ENCODE measurements around the gene TMEM9.

GRCh38 chr1:201183209-201183608 is 28.9 kb upstream of the TMEM9 start:
- TF ChIP-seq YY1 (IDR thresholded peaks at IDR 0.05; ENCODE audit: insufficient read depth, insufficient read length), result no peak
- TF ChIP-seq ZNF274 (IDR thresholded peaks at IDR 0.05; ENCODE audit: low read depth, low read length), result no peak
- no peak for TF ChIP-seq SUZ12 (IDR thresholded peaks at IDR 0.05; ENCODE audit: extremely low read depth, insufficient read depth, insufficient read length)

Data from NT2/D1 (cell line).